Tibial artery (tissue), 4 donors: ENCODE results near the gene HOXA9.

Experiments used
- DNase-seq, 2 donors: peaks; one replicate each; pipeline ENCODE4 v3.0.0-alpha.2; 2019
- H3K27ac ChIP-seq, 2 donors: fragments of 200-600 bp; sonication (generic) in 1 of 2; 1 replicate in 1 of 2; 2 replicates in 1 of 2; pipeline ENCODE4 v1.5.1; 2018 to 2019; ENCODE audit warnings: mild to moderate bottlenecking in 1 of 2
- H3K27me3 ChIP-seq, 2 donors: fragments of 200-600 bp; sonication (generic) in 1 of 2; one replicate each; pipeline versions ENCODE4 v1.5.1 to v1.6.0; 2016 to 2019
- H3K36me3 ChIP-seq, 3 donors: fragments of 200-600 bp; sonication (generic) in 2 of 3; one replicate each; pipeline ENCODE4 v1.5.1; 2016 to 2019; ENCODE audit warnings: mild to moderate bottlenecking in 2 of 3
- H3K4me1 ChIP-seq, 4 donors: fragments of 200-600 bp; sonication (generic) in 2 of 4; 1 replicate in 3 of 4; 2 replicates in 1 of 4; pipeline ENCODE4 v1.5.1; 2016 to 2019
- H3K4me3 ChIP-seq, 2 donors: fragments of 200-600 bp; sonication (generic) in 1 of 2; 1 replicate in 1 of 2; 2 replicates in 1 of 2; pipeline ENCODE4 v1.5.1; 2018 to 2019; ENCODE audit warnings: mild to moderate bottlenecking in 2 of 2
- H3K9me3 ChIP-seq, 3 donors: fragments of 200-600 bp; sonication (generic) in 1 of 3; one replicate each; pipeline ENCODE4 v1.5.1; 2016 to 2019
- CTCF ChIP-seq, 2 experiments: fragments of 200-600 bp in 1 of 2; fragments of 450-650 bp in 1 of 2; IDR thresholded peaks; one replicate each; pipeline ENCODE4 v1.5.1; 2017 to 2019; ENCODE audit warnings: antibody characterized with exemption in 2 of 2, mild to moderate bottlenecking in 1 of 2, moderate library complexity in 1 of 2
- intact Hi-C: fragments of 100-400 bp; cut with DNase I; formaldehyde crosslinking; loops from one replicate; pipeline ENCODE4 v1.15.0; 2023; ENCODE audit warnings: low total_unique reads

HOXA9 gene

GRCh38 chr7:27171325-27171636, 5.9 kb upstream of the HOXA9 start:
- intact Hi-C loops, result loop anchor here (5.0 kb wide), 1 partner anchor 974 kb away; no protein-coding TSS in a partner anchor
- H3K9me3 ChIP-seq, result no peaks in the 10 kb centered on the region
- peak overlapping the region; percentile 68 to 91 for H3K4me3 ChIP-seq
- H3K27ac ChIP-seq, result peak overlapping the region; percentile 96 to 97
- peak; percentile 40 to 74 for DNase-seq
- TF ChIP-seq CTCF (IDR thresholded peaks at IDR 0.05), result no peak
- H3K36me3 ChIP-seq, result no peaks in the 10 kb centered on the region
- no peaks in the 10 kb centered on the region for H3K27me3 ChIP-seq
- H3K4me1 ChIP-seq, result peaks cover 0 to 42% (median 12%) of the 10 kb centered on the region in 4 donors

GRCh38 chr7:27170426-27171324, 5.3 kb upstream of the HOXA9 start:
- H3K27ac ChIP-seq, result peak overlapping the region; percentile 96 to 97
- H3K4me1 ChIP-seq, result peaks cover 0 to 41% (median 12%) of the 10 kb centered on the region in 4 donors
- H3K36me3 ChIP-seq, result no peaks in the 10 kb centered on the region
- no peak for TF ChIP-seq CTCF (IDR thresholded peaks at IDR 0.05)
- no peaks in the 10 kb centered on the region for H3K9me3 ChIP-seq
- H3K27me3 ChIP-seq, result no peaks in the 10 kb centered on the region
- H3K4me3 ChIP-seq, result peak overlapping the region; percentile 68 to 91
- no peak for DNase-seq
- intact Hi-C loops, result loop anchor here (5.0 kb wide), 1 partner anchor 973 kb away; no protein-coding TSS in a partner anchor

GRCh38 chr7:27169658-27170425, 4.5 kb upstream of the HOXA9 start:
- Histone ChIP-seq H3K4me3 (peak overlapping the region; percentile 68 to 91), H3K36me3 (no peaks in the 10 kb centered on the region), H3K27me3 (no peaks in the 10 kb centered on the region), H3K4me1 (peaks cover 0 to 33% (median 11%) of the 10 kb centered on the region in 4 donors), H3K9me3 (no peaks in the 10 kb centered on the region), H3K27ac (peak overlapping the region; percentile 96 to 97)
- no peak for TF ChIP-seq CTCF (IDR thresholded peaks at IDR 0.05)
- DNase-seq, result peak in 1 of 2 donors; percentile 77
- intact Hi-C loops, result loop anchor here (2.0 to 10.0 kb wide), 3 partner anchors 973 to 1775 kb away; no protein-coding TSS in a partner anchor

- intact Hi-C loops, result loop anchor here (2.0 to 10.0 kb wide), 2 partner anchors 1312 to 1774 kb away; no protein-coding TSS in a partner anchor
- Histone ChIP-seq H3K36me3 (no peaks in the 10 kb centered on the region), H3K27ac (peak overlapping the region; percentile 96 to 97), H3K9me3 (no peaks in the 10 kb centered on the region), H3K4me3 (peak overlapping the region; percentile 68 to 91), H3K27me3 (no peaks in the 10 kb centered on the region), H3K4me1 (peaks cover 0 to 30% (median 6%) of the 10 kb centered on the region in 4 donors)
- DNase-seq, result peak in 1 of 2 donors; percentile 90
- peak in 1 of 2 experiments; percentile 9 for TF ChIP-seq CTCF (IDR thresholded peaks at IDR 0.05)
Measured at GRCh38 chr7:27168265-27168947, 3.1 kb upstream of the HOXA9 start.

GRCh38 chr7:27167916-27168264, 2.6 kb upstream of the HOXA9 start:
- intact Hi-C loops, result loop anchor here (2.0 to 10.0 kb wide), 2 partner anchors 1311 to 1773 kb away; no protein-coding TSS in a partner anchor
- no peaks in the 10 kb centered on the region for H3K36me3 ChIP-seq
- H3K9me3 ChIP-seq, result no peaks in the 10 kb centered on the region
- peak overlapping the region; percentile 68 to 91 for H3K4me3 ChIP-seq
- no peaks in the 10 kb centered on the region for H3K27me3 ChIP-seq
- TF ChIP-seq CTCF (IDR thresholded peaks at IDR 0.05), result no peak
- H3K4me1 ChIP-seq, result peaks cover 0 to 35% (median 6%) of the 10 kb centered on the region in 4 donors
- DNase-seq, result peak in 1 of 2 donors; percentile 51
- peak overlapping the region; percentile 96 to 97 for H3K27ac ChIP-seq
